Ramos (cell line): ENCODE data around the gene ITGA2B.
"Not testable (repeated sequence)": the region's sequence is repeated elsewhere in the genome, so short reads cannot be mapped to it uniquely, and the experiment has no call there.

Experiments
- in situ Hi-C: fragments of 300-500 bp; cut with MboI; formaldehyde crosslinking; loops from one replicate; pipeline ENCODE4 v1.14.3; 2022; ENCODE audit warnings: low sequenced_read_pairs; ENCODE audit not compliant: unreplicated experiment

The ITGA2B gene

GRCh38 chr17:44334727-44335126 is 54.7 kb downstream of the ITGA2B start:
- in situ Hi-C loops = no loop called here

- in situ Hi-C loops = no loop called here
Measured at GRCh38 chr17:44334315-44334714, 55.1 kb downstream of the ITGA2B start.

GRCh38 chr17:44333371-44333770 is 56.1 kb downstream of the ITGA2B start:
- in situ Hi-C loops = no loop called here

- in situ Hi-C loops = no loop called here
Measured at GRCh38 chr17:44331249-44331760, 58.1 kb downstream of the ITGA2B start.

- in situ Hi-C loops = not testable (repeated sequence)
Measured at GRCh38 chr17:44330263-44330662, 59.2 kb downstream of the ITGA2B start.

- in situ Hi-C loops = not testable (repeated sequence)
Measured at GRCh38 chr17:44329516-44329915, 59.9 kb downstream of the ITGA2B start.

- in situ Hi-C loops = no loop called here
Measured at GRCh38 chr17:44327715-44328449, 61.6 kb downstream of the ITGA2B start.

GRCh38 chr17:44326861-44327444 is 62.5 kb downstream of the ITGA2B start:
- in situ Hi-C loops = no loop called here

GRCh38 chr17:44324571-44325275 is 64.7 kb downstream of the ITGA2B start, which contains the start of gene SLC25A39:
Gene SLC25A39 (minus strand): TSS chr17:44324823. CDS start chr17:44323562, 1,261 bp downstream.
- in situ Hi-C loops = loop anchor here (5.0 kb wide), 1 partner anchor 112 kb away; no protein-coding TSS in a partner anchor

- in situ Hi-C loops = loop anchor here (5.0 kb wide), 1 partner anchor 112 kb away; no protein-coding TSS in a partner anchor
Measured at GRCh38 chr17:44324092-44324570, 65.3 kb downstream of the ITGA2B start.

GRCh38 chr17:44323359-44324091 is 65.9 kb downstream of the ITGA2B start:
- in situ Hi-C loops = loop anchor here (5.0 kb wide), 1 partner anchor 111 kb away; no protein-coding TSS in a partner anchor

GRCh38 chr17:44322236-44322895 is 67.1 kb downstream of the ITGA2B start:
- in situ Hi-C loops = loop anchor here (5.0 kb wide), 1 partner anchor 110 kb away; no protein-coding TSS in a partner anchor
